ENCODE measurements around the gene NEK6. TPM values are rescaled to one million over a fixed set of nuclear protein-coding genes. Genes with fewer than 3 reads are reported as not detected.

The NEK6 gene
- total RNA-seq, 1 donor = 64.3 TPM

- no peak overlapping the region for H3K4me3 ChIP-seq (ENCODE audit: low read depth, low read length)
- TF ChIP-seq, protein P1, sequence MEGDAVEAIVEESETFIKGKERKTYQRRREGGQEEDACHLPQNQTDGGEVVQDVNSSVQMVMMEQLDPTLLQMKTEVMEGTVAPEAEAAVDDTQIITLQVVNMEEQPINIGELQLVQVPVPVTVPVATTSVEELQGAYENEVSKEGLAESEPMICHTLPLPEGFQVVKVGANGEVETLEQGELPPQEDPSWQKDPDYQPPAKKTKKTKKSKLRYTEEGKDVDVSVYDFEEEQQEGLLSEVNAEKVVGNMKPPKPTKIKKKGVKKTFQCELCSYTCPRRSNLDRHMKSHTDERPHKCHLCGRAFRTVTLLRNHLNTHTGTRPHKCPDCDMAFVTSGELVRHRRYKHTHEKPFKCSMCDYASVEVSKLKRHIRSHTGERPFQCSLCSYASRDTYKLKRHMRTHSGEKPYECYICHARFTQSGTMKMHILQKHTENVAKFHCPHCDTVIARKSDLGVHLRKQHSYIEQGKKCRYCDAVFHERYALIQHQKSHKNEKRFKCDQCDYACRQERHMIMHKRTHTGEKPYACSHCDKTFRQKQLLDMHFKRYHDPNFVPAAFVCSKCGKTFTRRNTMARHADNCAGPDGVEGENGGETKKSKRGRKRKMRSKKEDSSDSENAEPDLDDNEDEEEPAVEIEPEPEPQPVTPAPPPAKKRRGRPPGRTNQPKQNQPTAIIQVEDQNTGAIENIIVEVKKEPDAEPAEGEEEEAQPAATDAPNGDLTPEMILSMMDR (IDR thresholded peaks at IDR 0.05; ENCODE audit: insufficient read depth, low read length) = no peak
- no peak for DNase-seq (ENCODE audit: low read depth)
Measured at GRCh38 chr9:124254261-124254682, 3.5 kb upstream of the NEK6 start.

GRCh38 chr9:124255222-124255621 lies 2.5 kb upstream of the NEK6 start:
- TF ChIP-seq, protein P1 (IDR thresholded peaks at IDR 0.05; ENCODE audit: insufficient read depth, low read length) = no peak
- no peak overlapping the region for H3K4me3 ChIP-seq (ENCODE audit: low read depth, low read length)
- no peak for DNase-seq (ENCODE audit: low read depth)

GRCh38 chr9:124256517-124257069 lies 1.2 kb upstream of the NEK6 start:
- no peak overlapping the region for H3K4me3 ChIP-seq (ENCODE audit: low read depth, low read length)
- DNase-seq (ENCODE audit: low read depth) = peak; percentile 78
- TF ChIP-seq, protein P1 (IDR thresholded peaks at IDR 0.05; ENCODE audit: insufficient read depth, low read length) = no peak

GRCh38 chr9:124257070-124257843 lies 492 bp upstream of the NEK6 start:
- TF ChIP-seq, protein P1 (IDR thresholded peaks at IDR 0.05; ENCODE audit: insufficient read depth, low read length) = no peak
- no peak for DNase-seq (ENCODE audit: low read depth)
- peak overlapping the region; percentile 89 for H3K4me3 ChIP-seq (ENCODE audit: low read depth, low read length)

DNA sequence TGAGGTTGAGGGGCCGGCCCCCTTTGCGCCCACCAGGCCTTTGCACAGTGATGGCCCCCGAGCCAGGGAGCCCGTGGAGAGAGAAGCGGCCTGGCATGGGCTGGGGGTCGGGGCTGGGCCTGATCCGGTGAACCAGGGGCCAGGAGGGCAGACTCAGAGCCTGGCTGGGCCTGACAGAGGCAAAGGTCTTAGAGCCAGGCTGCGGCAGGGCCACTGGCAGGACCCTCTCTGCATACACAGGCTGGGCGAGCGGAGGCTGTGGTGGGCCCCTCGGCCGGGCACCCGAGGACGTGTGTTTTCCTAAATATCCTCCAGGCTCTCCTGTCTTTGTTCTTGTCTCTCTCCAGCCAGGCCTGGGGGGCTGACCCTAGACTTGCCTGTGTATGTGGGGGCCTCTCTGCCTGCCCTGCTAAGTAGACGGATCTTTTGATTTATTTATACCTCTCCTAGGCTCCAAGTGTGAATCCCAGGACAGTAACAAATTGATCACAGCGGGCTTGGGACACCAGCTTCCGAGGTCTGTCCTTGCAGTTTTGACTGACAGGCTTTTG lies 933 bp downstream of the NEK6 start:
- TF ChIP-seq, protein P1 (IDR thresholded peaks at IDR 0.05; ENCODE audit: insufficient read depth, low read length) = no peak
- no peak for DNase-seq (ENCODE audit: low read depth)
- H3K4me3 ChIP-seq (ENCODE audit: low read depth, low read length) = peak overlapping the region; percentile 89

- DNase-seq (ENCODE audit: low read depth) = peak; percentile 93
- TF ChIP-seq, protein P1 (IDR thresholded peaks at IDR 0.05; ENCODE audit: insufficient read depth, low read length) = no peak
Measured at GRCh38 chr9:124259158-124259808, 1.5 kb downstream of the NEK6 start.

More at GRCh38 chr9:124259158-124259808, 1.5 kb downstream of the NEK6 start:
- peak overlapping the region; percentile 89 for H3K4me3 ChIP-seq (ENCODE audit: low read depth, low read length)

Data from fibroblast of the aortic adventitia (primary cell).